ENCODE measurements around the gene USP3. TPM values are rescaled to one million over a fixed set of nuclear protein-coding genes. Genes with fewer than 3 reads are reported as not detected.

USP3 gene
- total and polyA plus RNA-seq, 2 of the 13 experiments (the other 11 are each of a cell fraction or from before 2014, with no cell fraction given), result 14.3 to 61.2 TPM

GRCh38 chr15:63502137-63502766 lies 2.1 kb upstream of the USP3 start (continued):
- TF ChIP-seq ZNF770 (CRISPR knock-in tag; IDR thresholded peaks at IDR 0.05) (peak; percentile 98), RORA (CRISPR knock-in tag; IDR thresholded peaks at IDR 0.05) (no peak), RARG (CRISPR knock-in tag; IDR thresholded peaks at IDR 0.05; ENCODE audit: low read depth) (no peak), SNRNP70 (IDR thresholded peaks at IDR 0.05; ENCODE audit: low read depth, low read length) (no peak), ZBTB1 (CRISPR knock-in tag; IDR thresholded peaks at IDR 0.05; ENCODE audit: borderline replicate concordance) (no peak), ZNF644 (CRISPR knock-in tag; IDR thresholded peaks at IDR 0.05; ENCODE audit: low read depth) (no peak), ZNF790 (CRISPR knock-in tag; IDR thresholded peaks at IDR 0.05; ENCODE audit: borderline replicate concordance) (no peak), NR2C2 (CRISPR knock-in tag; IDR thresholded peaks at IDR 0.05; ENCODE audit: borderline replicate concordance) (no peak), E2F5 (CRISPR knock-in tag; conservative IDR thresholded peaks at IDR 0.05) (no peak), GRHL1 (CRISPR knock-in tag; conservative IDR thresholded peaks at IDR 0.05) (no peak), AHDC1 (CRISPR knock-in tag; IDR thresholded peaks at IDR 0.05; ENCODE audit: borderline replicate concordance) (0 out of 2 replicates have a peak, but pooled peaks have one; percentile 13), PITX1 (CRISPR knock-in tag; IDR thresholded peaks at IDR 0.05) (no peak), MAFF (IDR thresholded peaks at IDR 0.05; ENCODE audit: low read depth, low read length) (no peak), ELF1 (CRISPR knock-in tag; IDR thresholded peaks at IDR 0.05) (no peak), TARDBP (CRISPR knock-in tag; IDR thresholded peaks at IDR 0.05) (no peak), ZMYM4 (CRISPR knock-in tag; IDR thresholded peaks at IDR 0.05) (no peak), PHB2 (IDR thresholded peaks at IDR 0.05; ENCODE audit: partially characterized antibody) (no peak), ZFP82 (CRISPR knock-in tag; IDR thresholded peaks at IDR 0.05; ENCODE audit: borderline replicate concordance) (0 out of 2 replicates have a peak, but pooled peaks have one; percentile 64), BORCS8-MEF2B (CRISPR knock-in tag; IDR thresholded peaks at IDR 0.05) (no peak), TCF12 (IDR thresholded peaks at IDR 0.05) (no peak), TCF12 (CRISPR knock-in tag; IDR thresholded peaks at IDR 0.05) (no peak)

Data from HepG2 (cell line).